H1 (cell line): ENCODE results near the gene MRTFA. TPM values are rescaled to one million over a fixed set of nuclear protein-coding genes. Genes with fewer than 3 reads are reported as not detected.

ENCODE experiments used
- CTCF ChIA-PET: fragments of 300-600 bp; sonication (Branson Sonifier 250); formaldehyde crosslinking; loops from one replicate; lab custom pipeline; 2021; ENCODE audit not compliant: partially characterized antibody; lab: Charles Lee
- POLR2A ChIA-PET: fragments of 300-600 bp; sonication (Branson Sonifier 250); formaldehyde crosslinking; loops from one replicate; lab custom pipeline; 2021; ENCODE audit warnings: inconsistent platforms; ENCODE audit not compliant: partially characterized antibody; lab: Charles Lee
- DNase-seq, 2 experiments: peaks; one replicate each; pipeline versions ENCODE4 v3.0.0 to v3.0.0-alpha.2; 2010 to 2022; ENCODE audit warnings: low spot score in 2 of 2, low read depth in 1 of 2, mixed read lengths in 1 of 2
- FAIRE-seq: peaks from 2 replicates; lab custom pipeline; 2011; peaks lifted over from hg19 to GRCh38; lab: Jason Lieb, UNC
- H2AFZ ChIP-seq: 2 replicates; pipeline ENCODE4 v1.8.1; 2012; ENCODE audit warnings: low read length, inconsistent platforms
- H2AK5ac ChIP-seq: 2 replicates; pipeline ENCODE4 v1.6.1; 2013; ENCODE audit warnings: low read depth, low read length
- H2BK120ac ChIP-seq: replicated peaks from 2 replicates; pipeline ENCODE3; 2013; ENCODE audit warnings: low read depth, low read length, inconsistent platforms
- H2BK12ac ChIP-seq: 2 replicates; pipeline ENCODE4 v1.6.1; 2013; ENCODE audit warnings: low read depth, low read length
- H2BK15ac ChIP-seq: 2 replicates; pipeline ENCODE4 v1.6.1; 2013; ENCODE audit warnings: low read length
- H2BK20ac ChIP-seq: 2 replicates; pipeline ENCODE4 v1.6.1; 2013; ENCODE audit warnings: low read length
- H2BK5ac ChIP-seq: 2 replicates; pipeline ENCODE4 v1.6.1; 2013; ENCODE audit warnings: low read depth, low read length
- H3K14ac ChIP-seq: 2 replicates; pipeline ENCODE4 v1.6.1; 2013; ENCODE audit warnings: inconsistent platforms; ENCODE audit not compliant: insufficient read length
- H3K18ac ChIP-seq: 2 replicates; pipeline ENCODE4 v1.6.1; 2013; ENCODE audit warnings: low read length; ENCODE audit errors: extremely low read depth
- H3K23ac ChIP-seq: 2 replicates; pipeline ENCODE4 v1.6.1; 2013; ENCODE audit warnings: inconsistent platforms; ENCODE audit not compliant: insufficient read length
- H3K23me2 ChIP-seq: 2 replicates; pipeline ENCODE4 v1.6.1; 2013; ENCODE audit warnings: low read depth, low read length
- H3K27ac ChIP-seq: 2 replicates; pipeline ENCODE4 v1.6.1; 2011; ENCODE audit warnings: low read depth, low read length, inconsistent platforms
- H3K27me3 ChIP-seq, 4 experiments: replicated peaks in 1 of 4; 1 replicate in 1 of 4; 2 replicates in 3 of 4; pipeline versions ENCODE4 v1.6.1 to v1.8.1; 2011 to 2013; ENCODE audit warnings: low read length in 3 of 4, mild to moderate bottlenecking in 3 of 4, inconsistent platforms in 2 of 4, mixed read lengths in 2 of 4, moderate library complexity in 1 of 4; ENCODE audit not compliant: control insufficient read depth in 3 of 4, insufficient read depth in 3 of 4; ENCODE audit errors: extremely low read depth in 1 of 4
- H3K36me3 ChIP-seq, 4 experiments: 2 replicates each; pipeline versions ENCODE4 v1.6.1 to v1.8.1; 2011 to 2013; ENCODE audit warnings: mild to moderate bottlenecking in 4 of 4, low read length in 3 of 4, moderate library complexity in 2 of 4, control low read depth in 1 of 4, inconsistent platforms in 1 of 4; ENCODE audit not compliant: insufficient read depth in 4 of 4, control insufficient read depth in 2 of 4
- H3K4ac ChIP-seq: replicated peaks from 2 replicates; pipeline ENCODE3; 2013; ENCODE audit warnings: low read length, low read depth, mixed read lengths, inconsistent platforms; ENCODE audit not compliant: insufficient read length
- H3K4me1 ChIP-seq, 4 experiments: replicated peaks in 1 of 4; 1 replicate in 1 of 4; 2 replicates in 3 of 4; pipeline versions ENCODE4 v1.6.1 to v1.8.1; 2011 to 2013; ENCODE audit warnings: low read length in 3 of 4, inconsistent platforms in 2 of 4, mixed read lengths in 1 of 4; ENCODE audit not compliant: insufficient read depth in 4 of 4, control insufficient read depth in 3 of 4
- H3K4me2 ChIP-seq, 2 experiments: 2 replicates each; pipeline versions ENCODE4 v1.6.1 to v1.8.1; 2011 to 2013; ENCODE audit warnings: low read depth in 2 of 2, low read length in 2 of 2, control low read depth in 1 of 2, inconsistent platforms in 1 of 2, mild to moderate bottlenecking in 1 of 2; ENCODE audit not compliant: insufficient read depth in 1 of 2
- H3K4me3 ChIP-seq, 4 experiments: fragments of 200-600, 300-600 bp in 1 of 4; sonication (generic), shearing (Covaris generic), sonication (Bioruptor Twin) in 1 of 4; 2 replicates each; pipeline versions ENCODE4 v1.5.1 to v1.8.1; 2011 to 2016; ENCODE audit warnings: low read length in 4 of 4, low read depth in 3 of 4, control low read depth in 2 of 4, inconsistent platforms in 2 of 4, mild to moderate bottlenecking in 2 of 4, mixed read lengths in 1 of 4, moderate library complexity in 1 of 4; ENCODE audit not compliant: insufficient read depth in 2 of 4; ENCODE audit errors: extremely low read depth in 1 of 4
- H3K56ac ChIP-seq: replicated peaks from 2 replicates; pipeline ENCODE3; 2013; ENCODE audit warnings: low read depth, mild to moderate bottlenecking, mixed read lengths, low read length, inconsistent platforms; ENCODE audit not compliant: insufficient read length
- H3K79me1 ChIP-seq: 2 replicates; pipeline ENCODE4 v1.6.1; 2013; ENCODE audit warnings: low read depth, low read length, control low read depth
- H3K79me2 ChIP-seq, 2 experiments: 2 replicates each; pipeline versions ENCODE4 v1.6.1 to v1.8.1; 2012 to 2013; ENCODE audit warnings: low read length in 2 of 2, mild to moderate bottlenecking in 2 of 2, inconsistent platforms in 1 of 2; ENCODE audit not compliant: insufficient read depth in 2 of 2, control insufficient read depth in 1 of 2
- H3K9ac ChIP-seq, 4 experiments: replicated peaks in 1 of 4; 1 replicate in 1 of 4; 2 replicates in 3 of 4; pipeline versions ENCODE4 v1.6.1 to v1.8.1; 2011 to 2013; ENCODE audit warnings: low read depth in 3 of 4, low read length in 3 of 4, control low read depth in 2 of 4, mild to moderate bottlenecking in 2 of 4, moderate library complexity in 2 of 4, inconsistent platforms in 1 of 4; ENCODE audit errors: extremely low read depth in 1 of 4
- H3K9me3 ChIP-seq, 2 experiments: 2 replicates each; pipeline versions ENCODE4 v1.6.1 to v1.8.1; 2012 to 2013; ENCODE audit warnings: mild to moderate bottlenecking in 2 of 2, moderate library complexity in 2 of 2, control low read depth in 1 of 2, inconsistent platforms in 1 of 2, low read depth in 1 of 2, low read length in 1 of 2, mixed read lengths in 1 of 2; ENCODE audit not compliant: insufficient read depth in 2 of 2
- H4K20me1 ChIP-seq, 2 experiments: replicated peaks in 1 of 2; 2 replicates each; pipeline versions ENCODE3 to v1.8.1; 2011 to 2013; ENCODE audit warnings: inconsistent platforms in 2 of 2, low read length in 2 of 2, mild to moderate bottlenecking in 1 of 2; ENCODE audit not compliant: insufficient read depth in 2 of 2, control insufficient read depth in 1 of 2
- H4K5ac ChIP-seq: 2 replicates; pipeline ENCODE4 v1.6.1; 2013; ENCODE audit warnings: low read length, low read depth, mixed read lengths, inconsistent platforms; ENCODE audit not compliant: insufficient read length
- H4K8ac ChIP-seq: 2 replicates; pipeline ENCODE4 v1.8.0; 2013; ENCODE audit warnings: mild to moderate bottlenecking, moderate library complexity, low read length, inconsistent platforms; ENCODE audit not compliant: insufficient read depth; ENCODE audit errors: extremely low read depth
- H4K91ac ChIP-seq: replicated peaks from 2 replicates; pipeline ENCODE3; 2013; ENCODE audit warnings: low read length, mixed read lengths, inconsistent platforms; ENCODE audit not compliant: insufficient read length
- ASH2L ChIP-seq: fragments of 200-600, 300-600 bp; sonication (generic); IDR thresholded peaks from one replicate; pipeline ENCODE4 v1.7.1; 2017; ENCODE audit warnings: low read length
- BACH1 ChIP-seq: IDR thresholded peaks from 2 replicates; pipeline ENCODE4 v1.6.1; 2012; ENCODE audit warnings: low read length, improper control_type of control experiment
- CBX5 ChIP-seq: fragments of 300-800, 300-1000 bp; sonication (generic); IDR thresholded peaks from 2 replicates; pipeline ENCODE4 v1.7.1; 2016; ENCODE audit warnings: antibody characterized with exemption, low read length, low read depth
- CTBP2 ChIP-seq: IDR thresholded peaks from 2 replicates; pipeline ENCODE4 v1.7.0; 2011; ENCODE audit warnings: borderline replicate concordance, mild to moderate bottlenecking, moderate library complexity, mixed read lengths, low read length; ENCODE audit not compliant: insufficient read depth, insufficient read length
- EGR1 ChIP-seq: IDR thresholded peaks from 2 replicates; pipeline ENCODE4 v1.6.1; 2011; ENCODE audit warnings: low read depth, low read length, borderline replicate concordance
- GABPA ChIP-seq: IDR thresholded peaks from 2 replicates; pipeline ENCODE4 v1.6.1; 2011; ENCODE audit warnings: mild to moderate bottlenecking, low read length, moderate library complexity, borderline replicate concordance; ENCODE audit not compliant: insufficient read depth
- KDM1A ChIP-seq: fragments of 200-600, 300-600 bp; sonication (generic); IDR thresholded peaks from 2 replicates; pipeline ENCODE4 v1.7.1; 2016; ENCODE audit warnings: mild to moderate bottlenecking, low read length, borderline replicate concordance
- MAFK ChIP-seq: IDR thresholded peaks from 2 replicates; pipeline ENCODE4 v1.6.1; 2012; ENCODE audit warnings: low read depth, mild to moderate bottlenecking, improper control_type of control experiment, low read length
- NANOG ChIP-seq: IDR thresholded peaks from 2 replicates; pipeline ENCODE4 v1.6.1; 2011; ENCODE audit warnings: low read length, low read depth, mild to moderate bottlenecking, inconsistent platforms; ENCODE audit not compliant: insufficient read depth, poor library complexity, severe bottlenecking
- RBBP5 ChIP-seq: IDR thresholded peaks from 2 replicates; pipeline ENCODE4 v1.7.1; 2012; ENCODE audit warnings: low read depth, mild to moderate bottlenecking, inconsistent platforms, low read length, moderate library complexity, borderline replicate concordance
- SP4 ChIP-seq: IDR thresholded peaks from 2 replicates; pipeline ENCODE4 v1.6.1; 2012; ENCODE audit warnings: low read length, inconsistent platforms
- SUZ12 ChIP-seq: fragments of 200-600 bp; sonication (generic); IDR thresholded peaks from 2 replicates; pipeline ENCODE4 v1.6.1; 2012; ENCODE audit warnings: mild to moderate bottlenecking, inconsistent platforms, low read length, moderate library complexity, mixed read lengths
- YY1 ChIP-seq: IDR thresholded peaks from 2 replicates; pipeline ENCODE4 v1.6.1; 2011; ENCODE audit warnings: low read depth, mild to moderate bottlenecking, low read length
- polyA plus RNA-seq, 7 experiments: library from polyadenylated mRNA; depleted of rRNA in 3 of 7; stranded (reverse) in 5 of 7; unstranded in 2 of 7; fragments of >200 nt in 5 of 7; fragments of 200-250 nt in 2 of 7; gene quantifications; 1 replicate in 5 of 7; 2 replicates in 1 of 7; 4 replicates in 1 of 7; pipeline versions ENCODE4 v1.2.1 to v1.2.3, GENCODE V29; 2011 to 2013; ENCODE audit warnings: missing spikeins in 2 of 7, mixed read lengths in 2 of 7
- total RNA-seq: library from RNA; stranded (reverse); fragmentation: NEBNext Ultra II Directional; extraction: Animal tissue kit (Norgen Biotek cat#: 25700); gene quantifications from 2 replicates; pipeline ENCODE4 v1.2.1, GENCODE V29; 2021
- TF ChIP-seq, protein P1 (sequence below): IDR thresholded peaks from 2 replicates; pipeline ENCODE4 v1.6.1; 2011; ENCODE audit warnings: low read depth, mild to moderate bottlenecking, low read length; ENCODE audit not compliant: insufficient read depth

MRTFA gene
- total and polyA plus RNA-seq, 2 of the 8 experiments (the other 6 are each of a cell fraction or from before 2014, with no cell fraction given) = 5.4 to 37.9 TPM

DNA sequence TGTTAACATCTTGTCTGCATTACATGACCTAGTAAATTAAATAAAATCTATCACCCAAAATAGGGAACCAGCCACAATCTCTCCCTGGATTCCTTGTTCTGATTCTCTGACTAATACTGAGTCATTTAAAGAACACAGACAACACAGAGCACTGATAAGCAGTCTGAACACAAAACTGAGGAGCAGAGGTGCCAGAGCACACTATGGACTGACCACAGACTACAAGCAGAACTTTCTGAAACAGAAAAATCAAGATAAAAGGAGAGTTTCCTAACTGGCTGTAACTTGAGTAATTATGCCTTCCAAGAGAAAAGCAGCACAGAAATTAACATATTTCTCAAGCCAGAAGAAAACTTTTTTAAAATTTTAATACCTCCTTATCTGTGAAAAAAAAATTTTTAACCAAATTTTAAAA, 137.3 kb downstream of the MRTFA start:
- H3K14ac ChIP-seq = no peak overlapping the region
- H2AFZ ChIP-seq = no peak overlapping the region
- peaks cover 0 to 4% (median 2%) of the 10 kb centered on the region in 4 experiments; a peak in 4 of 7 replicates for H3K4me1 ChIP-seq
- CTCF ChIA-PET = no interaction called here
- H2BK15ac ChIP-seq = no peak overlapping the region
- no peak overlapping the region for H2BK12ac ChIP-seq
- H3K56ac ChIP-seq = no peak overlapping the region
- no peak overlapping the region for H4K5ac ChIP-seq
- no peak overlapping the region for H3K4me3 ChIP-seq
- peaks cover 8 to 12% of the 10 kb centered on the region in 2 experiments; a peak in 2 of 4 replicates for H3K9me3 ChIP-seq
- no peak overlapping the region for H2BK120ac ChIP-seq
- no peaks in the 10 kb centered on the region for H3K23me2 ChIP-seq
- FAIRE-seq (no peak), DNase-seq (peak in 1 of 2 experiments; percentile 10)
- no peaks in the 10 kb centered on the region for H3K27me3 ChIP-seq
- H2BK20ac ChIP-seq = no peak overlapping the region
- no peak overlapping the region for H3K4ac ChIP-seq
- peaks cover 0 to 2% of the 10 kb centered on the region in 2 experiments for H4K20me1 ChIP-seq
- POLR2A ChIA-PET = no interaction called here
- H3K4me2 ChIP-seq = no peak overlapping the region
- H4K91ac ChIP-seq = no peak overlapping the region
- H3K18ac ChIP-seq = no peak overlapping the region
- no peak overlapping the region for H4K8ac ChIP-seq
- H3K79me2 ChIP-seq = no peaks in the 10 kb centered on the region
- peaks cover 0 to 9% (median 0%) of the 10 kb centered on the region in 4 experiments; a peak in 1 of 8 replicates for H3K36me3 ChIP-seq
- no peak overlapping the region for H2AK5ac ChIP-seq
- no peaks in the 10 kb centered on the region; the same call in 1 of the 2 replicates for H3K79me1 ChIP-seq
- no peak overlapping the region for H2BK5ac ChIP-seq
- no peak overlapping the region for H3K23ac ChIP-seq
- H3K27ac ChIP-seq = no peak overlapping the region
- H3K9ac ChIP-seq = no peak overlapping the region
- TF ChIP-seq CTBP2 (no peak), NANOG (no peak), CBX5 (no peak), KDM1A (no peak), SUZ12 (no peak), ASH2L (no peak), YY1 (no peak), BACH1 (no peak), MAFK (no peak), SP4 (no peak), RBBP5 (no peak), EGR1 (no peak), GABPA (no peak)
- TF ChIP-seq, protein P1, sequence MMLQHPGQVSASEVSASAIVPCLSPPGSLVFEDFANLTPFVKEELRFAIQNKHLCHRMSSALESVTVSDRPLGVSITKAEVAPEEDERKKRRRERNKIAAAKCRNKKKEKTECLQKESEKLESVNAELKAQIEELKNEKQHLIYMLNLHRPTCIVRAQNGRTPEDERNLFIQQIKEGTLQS = no peak
